ENCODE results near the gene TSPAN5. TPM values are rescaled to one million over a fixed set of nuclear protein-coding genes. Genes with fewer than 3 reads are reported as not detected.

Gene TSPAN5
- total and polyA plus RNA-seq, 9 donors, result 12.7 to 23.4 (median 14.7) TPM

- DNase-seq, result no peak
- Histone ChIP-seq H3K27me3 (ENCODE audit: control insufficient read depth, insufficient read depth, low read length) (no peaks in the 10 kb centered on the region), H3K27ac (ENCODE audit: low read length) (no peak overlapping the region), H3K9me3 (replicated peaks; ENCODE audit: control insufficient read depth, low read depth, low read length) (no peaks in the 10 kb centered on the region), H3K4me1 (ENCODE audit: control insufficient read depth, insufficient read depth, low read length) (no peaks in the 10 kb centered on the region), H3K36me3 (ENCODE audit: control insufficient read depth, insufficient read depth, low read length) (no peaks in the 10 kb centered on the region), H3K4me3 (ENCODE audit: low read length) (no peak overlapping the region)
- no CpG with 5 or more reads among the region's 3 CpGs for WGBS (ENCODE audit: insufficient coverage)
These were observed 25.3 kb downstream of the TSPAN5 start for GRCh38 chr4:98633159-98633558.

GRCh38 chr4:98632258-98632657 lies 26.2 kb downstream of the TSPAN5 start:
- DNase-seq, result no peak
- H3K4me1 ChIP-seq (ENCODE audit: control insufficient read depth, insufficient read depth, low read length), result no peaks in the 10 kb centered on the region
- no peaks in the 10 kb centered on the region for H3K9me3 ChIP-seq (replicated peaks; ENCODE audit: control insufficient read depth, low read depth, low read length)
- H3K27ac ChIP-seq (ENCODE audit: low read length), result no peak overlapping the region
- 100% methylated on average over 1 of the region's 4 CpGs for WGBS (ENCODE audit: insufficient coverage)
- H3K27me3 ChIP-seq (ENCODE audit: control insufficient read depth, insufficient read depth, low read length), result no peaks in the 10 kb centered on the region
- no peaks in the 10 kb centered on the region for H3K36me3 ChIP-seq (ENCODE audit: control insufficient read depth, insufficient read depth, low read length)
- no peak overlapping the region for H3K4me3 ChIP-seq (ENCODE audit: low read length)

- no peaks in the 10 kb centered on the region for H3K36me3 ChIP-seq (ENCODE audit: control insufficient read depth, insufficient read depth, low read length)
- no peak for DNase-seq
- H3K9me3 ChIP-seq (replicated peaks; ENCODE audit: control insufficient read depth, low read depth, low read length), result no peaks in the 10 kb centered on the region
- H3K27ac ChIP-seq (ENCODE audit: low read length), result no peak overlapping the region
- no peak overlapping the region for H3K4me3 ChIP-seq (ENCODE audit: low read length)
- H3K27me3 ChIP-seq (ENCODE audit: control insufficient read depth, insufficient read depth, low read length), result no peaks in the 10 kb centered on the region
- peaks cover 2% of the 10 kb centered on the region for H3K4me1 ChIP-seq (ENCODE audit: control insufficient read depth, insufficient read depth, low read length)
- 42% methylated on average over 2 of the region's 3 CpGs for WGBS (ENCODE audit: insufficient coverage)
These were observed 26.9 kb downstream of the TSPAN5 start for GRCh38 chr4:98631506-98631905.

GRCh38 chr4:98630737-98631454 lies 27.5 kb downstream of the TSPAN5 start:
- no peaks in the 10 kb centered on the region for H3K36me3 ChIP-seq (ENCODE audit: control insufficient read depth, insufficient read depth, low read length)
- peaks cover 2% of the 10 kb centered on the region for H3K4me1 ChIP-seq (ENCODE audit: control insufficient read depth, insufficient read depth, low read length)
- WGBS (ENCODE audit: insufficient coverage), result 94% methylated on average over 2 of the region's 8 CpGs
- no peaks in the 10 kb centered on the region for H3K27me3 ChIP-seq (ENCODE audit: control insufficient read depth, insufficient read depth, low read length)
- H3K4me3 ChIP-seq (ENCODE audit: low read length), result no peak overlapping the region
- no peaks in the 10 kb centered on the region for H3K9me3 ChIP-seq (replicated peaks; ENCODE audit: control insufficient read depth, low read depth, low read length)
- no peak for DNase-seq
- no peak overlapping the region for H3K27ac ChIP-seq (ENCODE audit: low read length)

GRCh38 chr4:98627531-98628257 lies 30.7 kb downstream of the TSPAN5 start:
- DNase-seq, result peak; percentile 86
- Histone ChIP-seq H3K27me3 (ENCODE audit: control insufficient read depth, insufficient read depth, low read length) (no peaks in the 10 kb centered on the region), H3K27ac (ENCODE audit: low read length) (peak overlapping the region; percentile 61), H3K4me3 (ENCODE audit: low read length) (no peak overlapping the region), H3K9me3 (replicated peaks; ENCODE audit: control insufficient read depth, low read depth, low read length) (no peaks in the 10 kb centered on the region), H3K4me1 (ENCODE audit: control insufficient read depth, insufficient read depth, low read length) (peaks cover 2% of the 10 kb centered on the region), H3K36me3 (ENCODE audit: control insufficient read depth, insufficient read depth, low read length) (no peaks in the 10 kb centered on the region)
- WGBS (ENCODE audit: insufficient coverage), result no CpG with 5 or more reads among the region's 3 CpGs

GRCh38 chr4:98626350-98626749 lies 32.1 kb downstream of the TSPAN5 start:
- Histone ChIP-seq H3K27me3 (ENCODE audit: control insufficient read depth, insufficient read depth, low read length) (no peaks in the 10 kb centered on the region), H3K4me3 (ENCODE audit: low read length) (no peak overlapping the region), H3K4me1 (ENCODE audit: control insufficient read depth, insufficient read depth, low read length) (peaks cover 2% of the 10 kb centered on the region), H3K27ac (ENCODE audit: low read length) (no peak overlapping the region), H3K36me3 (ENCODE audit: control insufficient read depth, insufficient read depth, low read length) (no peaks in the 10 kb centered on the region), H3K9me3 (replicated peaks; ENCODE audit: control insufficient read depth, low read depth, low read length) (no peaks in the 10 kb centered on the region)
- peak; percentile 61 for DNase-seq
- 37% methylated on average over 4 of the region's 4 CpGs for WGBS (ENCODE audit: insufficient coverage)

- Histone ChIP-seq H3K27me3 (ENCODE audit: control insufficient read depth, insufficient read depth, low read length) (no peaks in the 10 kb centered on the region), H3K27ac (ENCODE audit: low read length) (no peak overlapping the region), H3K4me1 (ENCODE audit: control insufficient read depth, insufficient read depth, low read length) (peaks cover 2% of the 10 kb centered on the region), H3K36me3 (ENCODE audit: control insufficient read depth, insufficient read depth, low read length) (no peaks in the 10 kb centered on the region), H3K4me3 (ENCODE audit: low read length) (no peak overlapping the region), H3K9me3 (replicated peaks; ENCODE audit: control insufficient read depth, low read depth, low read length) (no peaks in the 10 kb centered on the region)
- no CpG with 5 or more reads among the region's 2 CpGs for WGBS (ENCODE audit: insufficient coverage)
- no peak for DNase-seq
These were observed 32.5 kb downstream of the TSPAN5 start for GRCh38 chr4:98625920-98626319.

GRCh38 chr4:98625399-98625798 lies 33.0 kb downstream of the TSPAN5 start:
- no peaks in the 10 kb centered on the region for H3K27me3 ChIP-seq (ENCODE audit: control insufficient read depth, insufficient read depth, low read length)
- no peaks in the 10 kb centered on the region for H3K36me3 ChIP-seq (ENCODE audit: control insufficient read depth, insufficient read depth, low read length)
- H3K27ac ChIP-seq (ENCODE audit: low read length), result no peak overlapping the region
- H3K4me3 ChIP-seq (ENCODE audit: low read length), result no peak overlapping the region
- no peaks in the 10 kb centered on the region for H3K9me3 ChIP-seq (replicated peaks; ENCODE audit: control insufficient read depth, low read depth, low read length)
- 89% methylated on average over 1 of the region's 4 CpGs for WGBS (ENCODE audit: insufficient coverage)
- no peak for DNase-seq
- peaks cover 2% of the 10 kb centered on the region for H3K4me1 ChIP-seq (ENCODE audit: control insufficient read depth, insufficient read depth, low read length)

GRCh38 chr4:98624642-98625041 lies 33.8 kb downstream of the TSPAN5 start:
- Histone ChIP-seq H3K4me3 (ENCODE audit: low read length) (no peak overlapping the region), H3K4me1 (ENCODE audit: control insufficient read depth, insufficient read depth, low read length) (peaks cover 2% of the 10 kb centered on the region), H3K36me3 (ENCODE audit: control insufficient read depth, insufficient read depth, low read length) (no peaks in the 10 kb centered on the region), H3K9me3 (replicated peaks; ENCODE audit: control insufficient read depth, low read depth, low read length) (no peaks in the 10 kb centered on the region), H3K27ac (ENCODE audit: low read length) (no peak overlapping the region), H3K27me3 (ENCODE audit: control insufficient read depth, insufficient read depth, low read length) (no peaks in the 10 kb centered on the region)
- WGBS (ENCODE audit: insufficient coverage), result no CpG with 5 or more reads among the region's 4 CpGs
- DNase-seq, result no peak

GRCh38 chr4:98624144-98624543 lies 34.3 kb downstream of the TSPAN5 start:
- Histone ChIP-seq H3K27me3 (ENCODE audit: control insufficient read depth, insufficient read depth, low read length) (no peaks in the 10 kb centered on the region), H3K36me3 (ENCODE audit: control insufficient read depth, insufficient read depth, low read length) (no peaks in the 10 kb centered on the region), H3K4me1 (ENCODE audit: control insufficient read depth, insufficient read depth, low read length) (peaks cover 5% of the 10 kb centered on the region), H3K9me3 (replicated peaks; ENCODE audit: control insufficient read depth, low read depth, low read length) (no peaks in the 10 kb centered on the region), H3K4me3 (ENCODE audit: low read length) (no peak overlapping the region), H3K27ac (ENCODE audit: low read length) (no peak overlapping the region)
- no peak for DNase-seq
- no CpG with 5 or more reads among the region's 2 CpGs for WGBS (ENCODE audit: insufficient coverage)
